GM19397 (cell line): ENCODE data around the gene EDC4.
"Not testable (repeated sequence)": the region's sequence is repeated elsewhere in the genome, so short reads cannot be mapped to it uniquely, and the experiment has no call there.

Source experiments
- ATAC-seq: cut with Tn5 transposase; IDR thresholded peaks from one replicate; pipeline ENCODE4 v1.9.1; 2021; ENCODE audit warnings: mild to moderate bottlenecking, moderate library complexity; ENCODE audit not compliant: unreplicated experiment

Gene EDC4, protein sequence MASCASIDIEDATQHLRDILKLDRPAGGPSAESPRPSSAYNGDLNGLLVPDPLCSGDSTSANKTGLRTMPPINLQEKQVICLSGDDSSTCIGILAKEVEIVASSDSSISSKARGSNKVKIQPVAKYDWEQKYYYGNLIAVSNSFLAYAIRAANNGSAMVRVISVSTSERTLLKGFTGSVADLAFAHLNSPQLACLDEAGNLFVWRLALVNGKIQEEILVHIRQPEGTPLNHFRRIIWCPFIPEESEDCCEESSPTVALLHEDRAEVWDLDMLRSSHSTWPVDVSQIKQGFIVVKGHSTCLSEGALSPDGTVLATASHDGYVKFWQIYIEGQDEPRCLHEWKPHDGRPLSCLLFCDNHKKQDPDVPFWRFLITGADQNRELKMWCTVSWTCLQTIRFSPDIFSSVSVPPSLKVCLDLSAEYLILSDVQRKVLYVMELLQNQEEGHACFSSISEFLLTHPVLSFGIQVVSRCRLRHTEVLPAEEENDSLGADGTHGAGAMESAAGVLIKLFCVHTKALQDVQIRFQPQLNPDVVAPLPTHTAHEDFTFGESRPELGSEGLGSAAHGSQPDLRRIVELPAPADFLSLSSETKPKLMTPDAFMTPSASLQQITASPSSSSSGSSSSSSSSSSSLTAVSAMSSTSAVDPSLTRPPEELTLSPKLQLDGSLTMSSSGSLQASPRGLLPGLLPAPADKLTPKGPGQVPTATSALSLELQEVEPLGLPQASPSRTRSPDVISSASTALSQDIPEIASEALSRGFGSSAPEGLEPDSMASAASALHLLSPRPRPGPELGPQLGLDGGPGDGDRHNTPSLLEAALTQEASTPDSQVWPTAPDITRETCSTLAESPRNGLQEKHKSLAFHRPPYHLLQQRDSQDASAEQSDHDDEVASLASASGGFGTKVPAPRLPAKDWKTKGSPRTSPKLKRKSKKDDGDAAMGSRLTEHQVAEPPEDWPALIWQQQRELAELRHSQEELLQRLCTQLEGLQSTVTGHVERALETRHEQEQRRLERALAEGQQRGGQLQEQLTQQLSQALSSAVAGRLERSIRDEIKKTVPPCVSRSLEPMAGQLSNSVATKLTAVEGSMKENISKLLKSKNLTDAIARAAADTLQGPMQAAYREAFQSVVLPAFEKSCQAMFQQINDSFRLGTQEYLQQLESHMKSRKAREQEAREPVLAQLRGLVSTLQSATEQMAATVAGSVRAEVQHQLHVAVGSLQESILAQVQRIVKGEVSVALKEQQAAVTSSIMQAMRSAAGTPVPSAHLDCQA (N-terminal part only)

GRCh38 chr16:67872631-67873434 lies at the start of gene EDC4:
Gene EDC4, plus strand, starts transcription at chr16:67873052. Its CDS starts 210 bp downstream, at chr16:67873262.
- peak; percentile 70 for ATAC-seq

DNA sequence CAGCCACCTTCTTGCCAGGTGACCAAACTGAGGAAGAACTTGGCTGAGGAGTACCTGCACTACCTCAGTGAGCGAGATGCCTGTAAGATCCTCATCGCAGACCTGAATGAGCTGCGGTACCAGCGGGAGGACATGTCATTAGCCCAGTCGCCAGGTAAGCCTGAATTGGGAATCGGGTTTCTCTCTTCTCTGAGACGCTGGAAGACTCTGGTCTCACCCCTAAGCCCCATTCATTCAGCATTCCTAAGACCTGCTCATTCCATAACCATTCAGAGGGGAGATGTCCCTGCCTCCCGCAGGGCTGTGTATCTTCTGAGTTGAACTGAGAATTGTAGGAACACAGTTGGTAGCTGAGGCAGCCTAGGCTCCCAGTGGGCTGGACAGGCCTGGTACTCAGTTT lies 47.7 kb upstream of the EDC4 start:
- ATAC-seq: no peak

DNA sequence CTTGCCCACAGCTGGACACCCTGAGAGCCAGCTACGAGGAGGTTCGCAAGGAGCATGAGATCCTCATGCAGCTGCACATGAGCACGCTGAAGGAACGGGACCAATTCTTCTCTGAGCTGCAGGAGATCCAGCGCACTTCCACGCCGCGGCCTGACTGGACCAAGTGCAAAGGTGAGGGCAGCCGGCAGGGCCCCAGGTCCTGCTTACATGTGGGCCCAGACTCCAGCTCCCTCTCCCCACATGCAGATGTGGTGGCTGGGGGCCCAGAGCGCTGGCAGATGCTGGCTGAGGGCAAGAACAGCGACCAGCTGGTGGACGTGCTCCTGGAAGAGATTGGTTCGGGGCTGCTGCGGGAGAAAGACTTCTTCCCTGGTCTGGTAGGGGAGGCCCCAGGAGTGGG lies 46.9 kb upstream of the EDC4 start:
- no peak for ATAC-seq

GRCh38 chr16:67828651-67829050 lies 44.2 kb upstream of the EDC4 start:
- ATAC-seq: no peak

GRCh38 chr16:67833030-67833414 lies 39.8 kb upstream of the EDC4 start:
- ATAC-seq: no peak

DNA sequence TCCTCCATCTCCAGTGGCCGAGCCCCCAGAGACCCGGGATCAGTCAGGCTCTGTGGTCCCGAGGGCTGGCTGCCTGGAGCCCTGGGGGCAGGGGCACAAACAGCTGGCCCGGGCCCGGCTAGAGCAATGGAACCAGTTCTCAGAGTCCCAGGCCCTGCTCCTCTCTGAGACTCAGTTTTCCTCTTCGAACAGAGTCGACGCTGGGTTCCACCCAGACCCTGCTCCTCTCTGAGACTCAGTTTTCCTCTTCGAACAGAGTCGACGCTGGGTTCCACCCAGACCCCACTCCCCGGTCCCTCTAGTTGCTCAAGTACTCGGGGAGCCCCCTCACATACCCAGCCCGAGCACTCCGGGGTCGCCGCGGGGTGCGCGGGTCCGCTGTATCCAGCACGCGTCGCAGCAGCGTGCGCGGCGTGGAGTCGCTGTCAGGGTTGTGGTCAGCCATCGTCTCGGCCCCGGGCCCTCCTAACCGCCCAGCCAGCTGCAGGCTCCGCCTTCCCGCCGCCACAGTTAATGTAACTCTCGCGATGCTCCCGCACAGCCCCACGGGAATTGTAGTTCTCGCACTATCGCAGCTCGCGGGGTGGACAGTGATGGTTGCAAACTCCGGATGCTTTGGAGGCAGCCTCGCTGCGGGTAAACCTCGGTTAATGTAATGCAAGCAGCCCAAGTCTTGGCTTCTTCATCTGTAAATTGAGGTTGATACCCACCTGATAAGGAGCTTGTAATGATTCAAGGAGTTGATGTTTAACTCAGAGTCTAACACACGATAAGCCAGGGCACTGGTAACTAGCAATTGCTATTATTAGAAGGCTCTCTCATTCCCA lies 39.2 kb upstream of the EDC4 start:
- ATAC-seq: peak; percentile 91

DNA sequence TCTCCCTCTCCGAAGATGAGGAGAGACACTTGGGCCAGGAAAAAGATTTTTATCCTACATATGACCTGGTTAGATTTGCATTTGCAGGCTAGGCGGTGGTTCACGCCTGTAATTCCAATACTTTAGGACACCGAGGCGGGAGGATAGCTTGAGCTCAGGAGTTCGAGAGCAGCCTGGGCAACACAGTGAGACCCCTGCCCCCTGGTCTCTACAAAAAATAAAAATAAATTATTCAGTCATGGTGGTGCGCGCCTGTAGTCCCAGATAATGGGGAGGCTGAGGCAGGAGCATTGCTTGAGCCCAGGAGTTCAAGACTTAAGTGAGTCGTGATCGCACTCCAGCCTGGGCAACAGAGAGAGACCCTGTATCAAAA lies 38.6 kb upstream of the EDC4 start:
- ATAC-seq: no peak

GRCh38 chr16:67837190-67837589 lies 35.7 kb upstream of the EDC4 start:
- not testable (repeated sequence) for ATAC-seq

GRCh38 chr16:67837811-67838210 lies 35.0 kb upstream of the EDC4 start:
- no peak for ATAC-seq

DNA sequence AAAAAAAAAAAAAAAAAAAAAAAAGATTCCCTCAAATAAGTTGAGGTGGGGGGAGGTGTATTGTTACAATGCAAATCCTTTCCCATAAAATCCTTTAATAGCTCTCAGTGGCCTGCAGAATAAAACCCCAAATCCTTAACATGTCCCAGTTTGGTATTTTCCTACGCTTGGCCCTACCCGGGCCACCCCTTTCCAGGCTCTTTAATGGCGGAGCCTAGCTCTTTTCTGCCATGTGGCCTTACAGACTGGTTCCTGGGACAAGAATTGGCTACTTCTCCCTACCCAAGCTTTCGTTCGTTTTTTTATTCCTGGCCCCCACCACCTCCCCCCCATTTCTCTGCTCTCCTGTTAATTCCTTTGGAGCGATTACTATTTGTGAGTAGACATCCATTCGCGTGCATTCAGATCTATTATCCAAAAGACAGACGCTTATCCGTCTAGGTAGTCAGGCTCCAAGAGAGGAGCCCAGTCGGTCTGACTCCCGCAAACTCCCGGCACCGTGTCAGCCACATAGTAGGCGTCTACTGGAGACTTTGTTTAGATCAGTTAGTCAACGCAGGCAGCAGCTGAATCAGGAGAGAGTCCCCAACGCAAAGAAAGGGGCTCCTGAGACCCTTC lies 31.5 kb upstream of the EDC4 start:
- ATAC-seq: no peak

DNA sequence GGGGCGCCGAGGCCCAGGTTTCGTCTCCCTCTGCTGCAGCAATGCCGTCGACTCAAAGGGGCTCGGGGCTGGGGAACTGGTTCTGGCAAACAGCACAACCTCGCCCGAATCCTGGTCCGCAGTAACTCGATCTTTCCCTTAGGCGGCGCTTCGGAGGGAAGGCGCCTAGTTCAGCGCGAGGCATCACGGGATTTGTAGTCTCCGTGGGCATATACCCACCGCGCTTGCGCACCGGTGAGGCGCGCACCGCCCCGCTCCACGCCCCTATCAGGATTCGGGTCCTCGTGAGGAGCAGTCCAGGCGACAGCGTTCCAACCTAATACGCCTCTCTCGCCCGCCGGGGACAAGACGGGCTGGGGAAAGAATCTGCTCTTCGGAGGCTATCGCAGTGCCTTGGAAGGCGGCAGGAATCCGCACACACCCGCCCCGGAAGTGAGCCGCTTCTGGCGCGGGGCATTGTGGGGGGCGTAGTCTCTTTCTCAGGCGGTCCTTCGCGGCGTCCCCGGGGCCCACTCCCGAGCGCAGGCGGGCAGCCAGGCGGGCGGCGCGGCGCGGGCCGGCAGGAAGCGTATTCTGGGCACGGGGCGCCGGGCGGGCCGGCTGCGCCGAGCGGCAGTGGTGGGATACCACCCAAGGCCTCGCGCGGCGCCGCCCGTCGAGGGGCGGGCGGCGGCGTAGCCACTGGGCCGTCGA lies 30.9 kb upstream of the EDC4 start, which contains the start of gene THAP11:
Gene THAP11 (plus strand): TSS at position 505 of the 693 bp plus-strand sequence. CDS start 235 bp downstream, outside the sequence.
- peak; percentile 44 for ATAC-seq

- peak; percentile 9 for ATAC-seq
Measured at GRCh38 chr16:67842509-67843342, 30.1 kb upstream of the EDC4 start.

GRCh38 chr16:67843343-67843765 lies 29.5 kb upstream of the EDC4 start:
- no peak for ATAC-seq

- ATAC-seq: no peak
Measured at GRCh38 chr16:67844497-67844896, 28.4 kb upstream of the EDC4 start.

DNA sequence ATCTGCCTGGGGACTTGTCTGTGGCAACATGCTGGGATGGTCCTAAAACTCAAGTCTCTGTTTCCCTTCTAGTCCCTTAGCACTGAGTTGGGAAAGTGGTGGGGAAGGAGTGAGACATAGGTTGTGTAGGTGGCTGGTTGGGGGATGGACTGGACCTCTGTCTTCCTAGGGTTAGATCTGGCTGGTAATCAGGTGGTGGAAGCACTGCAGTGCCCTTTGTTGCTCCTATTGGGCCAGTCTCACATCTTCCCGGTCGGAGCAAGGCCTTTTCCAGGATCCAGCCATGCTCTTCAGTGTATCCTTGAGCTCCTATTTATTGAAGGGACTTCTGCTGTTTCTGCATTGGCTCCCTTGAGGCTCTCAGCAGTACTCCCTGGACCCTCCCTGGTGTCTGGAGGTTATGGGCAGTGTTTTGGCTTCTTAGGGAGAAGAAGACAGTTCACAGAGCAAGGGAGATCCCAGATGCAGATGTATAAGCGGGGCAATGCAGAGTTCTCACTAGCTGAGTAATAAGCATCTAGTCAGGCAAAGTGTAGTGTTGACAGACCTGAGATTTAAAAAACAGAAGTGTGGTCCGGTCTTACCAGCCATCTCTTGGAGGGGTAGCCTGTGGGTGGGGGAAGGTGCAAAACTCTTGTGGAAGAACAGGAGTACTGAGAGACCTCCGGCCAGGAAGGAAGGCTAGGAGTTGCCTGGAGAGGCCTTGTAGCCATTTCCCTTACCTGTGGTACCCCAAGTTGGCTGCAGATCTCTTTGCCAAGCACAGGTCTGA lies 27.4 kb upstream of the EDC4 start:
- no peak for ATAC-seq

GRCh38 chr16:67846063-67846319 lies 26.9 kb upstream of the EDC4 start:
- no peak for ATAC-seq
